HFFc6 (cell line): Measurements from ENCODE around the gene SVBP. TPM values are rescaled to one million over a fixed set of nuclear protein-coding genes. Genes with fewer than 3 reads are reported as not detected.
A peak's percentile ranks its signal among the peaks of the same experiment; 100 is the strongest.

Source experiments
- DNase-seq: peaks from one replicate; pipeline ENCODE4 v3.0.0-alpha.2; 2018
- H3K27ac Mint-ChIP-seq: 2 replicates; pipeline ENCODE4 v1.8.0; 2020; ENCODE audit warnings: mild to moderate bottlenecking, mixed read lengths
- H3K27me3 Mint-ChIP-seq: 2 replicates; pipeline ENCODE4 v1.8.0; 2021; ENCODE audit warnings: mild to moderate bottlenecking, moderate library complexity, mixed read lengths; ENCODE audit not compliant: insufficient read depth
- H3K36me3 Mint-ChIP-seq: 2 replicates; pipeline ENCODE4 v1.8.0; 2021; ENCODE audit warnings: low read depth, mixed read lengths
- H3K4me1 Mint-ChIP-seq: 2 replicates; pipeline ENCODE4 v1.8.0; 2020; ENCODE audit warnings: low read depth, mixed read lengths
- H3K4me3 Mint-ChIP-seq: 2 replicates; pipeline ENCODE4 v1.8.0; 2020; ENCODE audit warnings: mild to moderate bottlenecking, moderate library complexity, mixed read lengths
- H3K9me3 Mint-ChIP-seq: 2 replicates; pipeline ENCODE4 v1.8.0; 2020; ENCODE audit warnings: mild to moderate bottlenecking, mixed read lengths
- total RNA-seq, 6 experiments: library from RNA; stranded (reverse); fragmentation: NEBNext Ultra II Directional; extraction: Animal tissue kit (Norgen Biotek cat#: 25700); gene quantifications; 2 replicates in 1 of 6; 3 replicates in 5 of 6; pipeline ENCODE4 v1.2.3, GENCODE V29; 2021
- TF ChIP-seq, protein P1 (sequence below): fragments of 200-600 bp; sonication (generic); IDR thresholded peaks from 2 replicates; pipeline ENCODE4 v1.5.0; 2021; ENCODE audit warnings: antibody characterized with exemption, mild to moderate bottlenecking

Gene SVBP
- total RNA-seq, 6 experiments from 2014 or later = 9.6 to 17.8 (median 14.7) TPM

DNA sequence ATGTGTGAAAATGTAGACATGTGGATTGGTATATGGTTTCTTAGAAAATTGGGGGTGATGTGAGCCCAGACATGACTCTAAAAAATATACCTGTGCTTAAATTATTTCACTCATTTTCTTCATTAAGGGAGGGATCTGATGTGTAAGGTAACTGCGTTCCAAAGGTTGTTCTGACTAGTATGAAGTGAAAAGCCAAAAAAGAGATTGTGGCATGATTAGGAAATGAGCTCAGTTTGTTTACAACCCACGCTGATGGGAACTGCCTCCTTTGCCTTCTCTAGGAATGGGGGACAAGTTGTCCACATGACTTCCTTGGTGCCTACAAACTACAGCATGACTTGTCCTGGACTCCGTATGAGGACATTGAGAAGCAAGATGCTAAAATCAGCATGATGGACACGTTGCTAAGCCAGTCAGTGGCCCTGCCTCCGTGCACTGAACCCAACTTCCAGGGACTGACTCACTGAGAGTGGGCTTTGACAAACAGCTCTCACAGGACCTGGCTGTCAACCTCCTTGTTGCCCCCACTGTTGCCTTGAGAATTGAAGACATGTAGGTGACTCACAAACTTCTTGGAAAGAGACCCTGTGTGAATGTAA, 42.2 kb downstream of the SVBP start:
- Mint-ChIP-seq H3K4me1 (peaks cover 6% of the 10 kb centered on the region), H3K36me3 (peaks cover 25% of the 10 kb centered on the region), H3K4me3 (no peak overlapping the region), H3K9me3 (no peaks in the 10 kb centered on the region), H3K27ac (no peak overlapping the region), H3K27me3 (no peaks in the 10 kb centered on the region)
- DNase-seq = no peak
- TF ChIP-seq, protein P1, sequence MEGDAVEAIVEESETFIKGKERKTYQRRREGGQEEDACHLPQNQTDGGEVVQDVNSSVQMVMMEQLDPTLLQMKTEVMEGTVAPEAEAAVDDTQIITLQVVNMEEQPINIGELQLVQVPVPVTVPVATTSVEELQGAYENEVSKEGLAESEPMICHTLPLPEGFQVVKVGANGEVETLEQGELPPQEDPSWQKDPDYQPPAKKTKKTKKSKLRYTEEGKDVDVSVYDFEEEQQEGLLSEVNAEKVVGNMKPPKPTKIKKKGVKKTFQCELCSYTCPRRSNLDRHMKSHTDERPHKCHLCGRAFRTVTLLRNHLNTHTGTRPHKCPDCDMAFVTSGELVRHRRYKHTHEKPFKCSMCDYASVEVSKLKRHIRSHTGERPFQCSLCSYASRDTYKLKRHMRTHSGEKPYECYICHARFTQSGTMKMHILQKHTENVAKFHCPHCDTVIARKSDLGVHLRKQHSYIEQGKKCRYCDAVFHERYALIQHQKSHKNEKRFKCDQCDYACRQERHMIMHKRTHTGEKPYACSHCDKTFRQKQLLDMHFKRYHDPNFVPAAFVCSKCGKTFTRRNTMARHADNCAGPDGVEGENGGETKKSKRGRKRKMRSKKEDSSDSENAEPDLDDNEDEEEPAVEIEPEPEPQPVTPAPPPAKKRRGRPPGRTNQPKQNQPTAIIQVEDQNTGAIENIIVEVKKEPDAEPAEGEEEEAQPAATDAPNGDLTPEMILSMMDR = no peak

DNA sequence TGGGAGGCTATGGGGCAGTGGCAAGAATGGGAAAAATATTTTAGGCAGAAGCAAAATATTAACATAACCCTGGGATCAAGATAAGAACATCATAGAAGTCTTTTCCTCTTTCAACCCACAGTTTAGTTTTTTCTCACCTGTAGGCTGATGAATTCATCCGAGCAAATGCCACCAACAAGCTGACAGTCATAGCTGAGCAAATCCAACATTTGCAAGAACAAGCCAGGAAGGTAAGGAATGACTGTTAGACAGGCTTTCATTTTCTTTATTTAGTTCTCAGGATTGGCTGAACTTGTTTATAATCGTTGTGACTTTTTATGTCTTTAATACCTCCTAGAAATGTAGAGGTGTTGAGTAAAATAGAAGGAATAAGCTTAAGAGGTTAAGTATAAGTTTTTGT, 43.8 kb downstream of the SVBP start:
- Mint-ChIP-seq H3K4me1 (peaks cover 10% of the 10 kb centered on the region), H3K9me3 (no peaks in the 10 kb centered on the region), H3K27ac (no peak overlapping the region), H3K27me3 (no peaks in the 10 kb centered on the region), H3K4me3 (no peak overlapping the region), H3K36me3 (peaks cover 29% of the 10 kb centered on the region)
- no peak for DNase-seq
- TF ChIP-seq, protein P1 = no peak

GRCh38 chr1:42769811-42770210, 47.4 kb downstream of the SVBP start:
- no peak overlapping the region for H3K4me3 Mint-ChIP-seq
- H3K9me3 Mint-ChIP-seq = no peaks in the 10 kb centered on the region
- H3K27ac Mint-ChIP-seq = no peak overlapping the region
- no peaks in the 10 kb centered on the region for H3K27me3 Mint-ChIP-seq
- TF ChIP-seq, protein P1 = no peak
- no peak for DNase-seq
- peaks cover 13% of the 10 kb centered on the region for H3K36me3 Mint-ChIP-seq
- H3K4me1 Mint-ChIP-seq = peaks cover 17% of the 10 kb centered on the region

GRCh38 chr1:42768172-42768571, 49.0 kb downstream of the SVBP start:
- peaks cover 17% of the 10 kb centered on the region for H3K4me1 Mint-ChIP-seq
- H3K36me3 Mint-ChIP-seq = peaks cover 11% of the 10 kb centered on the region
- no peak for DNase-seq
- peak overlapping the region; percentile 80 for H3K27ac Mint-ChIP-seq
- H3K9me3 Mint-ChIP-seq = no peaks in the 10 kb centered on the region
- H3K27me3 Mint-ChIP-seq = no peaks in the 10 kb centered on the region
- no peak overlapping the region; the same call in 1 of the 2 replicates for H3K4me3 Mint-ChIP-seq
- TF ChIP-seq, protein P1 = no peak

GRCh38 chr1:42767510-42768000, 49.6 kb downstream of the SVBP start:
- TF ChIP-seq, protein P1 = no peak
- DNase-seq = no peak
- H3K27ac Mint-ChIP-seq = peak overlapping the region; percentile 80
- no peaks in the 10 kb centered on the region for H3K27me3 Mint-ChIP-seq
- peaks cover 11% of the 10 kb centered on the region for H3K36me3 Mint-ChIP-seq
- H3K9me3 Mint-ChIP-seq = no peaks in the 10 kb centered on the region
- no peak overlapping the region; the same call in 1 of the 2 replicates for H3K4me3 Mint-ChIP-seq
- H3K4me1 Mint-ChIP-seq = peaks cover 17% of the 10 kb centered on the region
